ENCODE results near the gene PRKN. TPM values are rescaled to one million over a fixed set of nuclear protein-coding genes. Genes with fewer than 3 reads are reported as not detected.

PRKN gene
- total and polyA plus RNA-seq, 9 donors, result 3.0 to 15.0 (median 9.2) TPM

DNA sequence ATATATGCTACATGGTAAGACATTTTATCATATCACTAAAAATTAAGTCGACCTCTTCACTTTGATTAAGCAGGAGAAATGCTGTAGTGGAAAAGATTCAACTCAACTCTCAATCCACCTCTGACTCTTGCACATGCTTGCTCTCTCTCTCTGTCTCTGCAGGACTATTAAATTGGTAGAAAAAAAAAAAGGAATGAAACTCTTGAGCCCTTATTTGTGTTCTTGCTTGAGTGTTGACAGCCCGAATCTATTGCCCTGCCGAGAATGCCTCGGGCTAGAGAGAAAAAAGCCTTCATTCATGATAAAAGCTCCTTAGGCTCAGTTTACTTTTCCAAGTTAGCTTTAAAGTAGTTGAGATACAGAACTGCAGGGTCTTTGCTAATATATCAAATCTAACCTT is 722.2 kb downstream of the PRKN start:
- no peaks in the 10 kb centered on the region for H3K4me1 ChIP-seq (ENCODE audit: insufficient read depth)
- 61 to 68% (median 67%) methylated on average over 4 of the region's 4 CpGs for WGBS, 3 donors
- H3K36me3 ChIP-seq, result no peaks in the 10 kb centered on the region
- H3K4me3 ChIP-seq, result no peak overlapping the region
- TF ChIP-seq EP300 (IDR thresholded peaks at IDR 0.05) (no peak), POLR2A (IDR thresholded peaks at IDR 0.05) (no peak)
- TF ChIP-seq, protein P1, sequence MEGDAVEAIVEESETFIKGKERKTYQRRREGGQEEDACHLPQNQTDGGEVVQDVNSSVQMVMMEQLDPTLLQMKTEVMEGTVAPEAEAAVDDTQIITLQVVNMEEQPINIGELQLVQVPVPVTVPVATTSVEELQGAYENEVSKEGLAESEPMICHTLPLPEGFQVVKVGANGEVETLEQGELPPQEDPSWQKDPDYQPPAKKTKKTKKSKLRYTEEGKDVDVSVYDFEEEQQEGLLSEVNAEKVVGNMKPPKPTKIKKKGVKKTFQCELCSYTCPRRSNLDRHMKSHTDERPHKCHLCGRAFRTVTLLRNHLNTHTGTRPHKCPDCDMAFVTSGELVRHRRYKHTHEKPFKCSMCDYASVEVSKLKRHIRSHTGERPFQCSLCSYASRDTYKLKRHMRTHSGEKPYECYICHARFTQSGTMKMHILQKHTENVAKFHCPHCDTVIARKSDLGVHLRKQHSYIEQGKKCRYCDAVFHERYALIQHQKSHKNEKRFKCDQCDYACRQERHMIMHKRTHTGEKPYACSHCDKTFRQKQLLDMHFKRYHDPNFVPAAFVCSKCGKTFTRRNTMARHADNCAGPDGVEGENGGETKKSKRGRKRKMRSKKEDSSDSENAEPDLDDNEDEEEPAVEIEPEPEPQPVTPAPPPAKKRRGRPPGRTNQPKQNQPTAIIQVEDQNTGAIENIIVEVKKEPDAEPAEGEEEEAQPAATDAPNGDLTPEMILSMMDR (IDR thresholded peaks at IDR 0.05), result no peak
- H3K27ac ChIP-seq, result no peak overlapping the region
- H3K9me3 ChIP-seq, result no peaks in the 10 kb centered on the region
- intact Hi-C loops (cut with DNase I), result no loop called here
- H3K27me3 ChIP-seq, result no peaks in the 10 kb centered on the region
- no peak for DNase-seq

DNA sequence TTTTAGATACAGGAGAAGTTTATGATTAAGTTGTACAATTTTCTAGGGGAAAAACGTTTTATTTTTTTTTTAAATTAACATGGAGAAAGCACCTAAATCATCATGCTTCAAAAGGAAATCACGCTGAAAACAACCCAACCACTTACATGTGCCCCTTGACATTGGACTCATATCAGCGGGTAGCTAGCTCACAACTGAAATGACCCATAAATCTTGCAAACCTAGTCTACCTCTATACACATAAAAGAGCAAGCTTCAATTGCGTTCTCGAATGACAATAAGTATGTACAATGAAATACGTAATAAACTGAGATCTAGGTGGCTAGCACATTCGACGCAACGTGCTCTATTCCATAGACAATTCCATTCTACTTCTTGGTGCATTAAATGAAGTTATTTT is 730.8 kb downstream of the PRKN start:
- peaks cover 0 to 3% of the 10 kb centered on the region in 2 donors for H3K9me3 ChIP-seq
- H3K36me3 ChIP-seq, result no peaks in the 10 kb centered on the region
- H3K27me3 ChIP-seq, result no peaks in the 10 kb centered on the region
- intact Hi-C loops (cut with DNase I), result no loop called here
- no peaks in the 10 kb centered on the region for H3K4me1 ChIP-seq (ENCODE audit: insufficient read depth)
- WGBS, 3 donors, result 56 to 72% (median 69%) methylated on average over 9 of the region's 9 CpGs
- no peak overlapping the region for H3K27ac ChIP-seq
- DNase-seq, result no peak
- H3K4me3 ChIP-seq, result no peak overlapping the region
- TF ChIP-seq POLR2A (IDR thresholded peaks at IDR 0.05) (no peak), EP300 (IDR thresholded peaks at IDR 0.05) (no peak)
- TF ChIP-seq, protein P1 (IDR thresholded peaks at IDR 0.05), result no peak

DNA sequence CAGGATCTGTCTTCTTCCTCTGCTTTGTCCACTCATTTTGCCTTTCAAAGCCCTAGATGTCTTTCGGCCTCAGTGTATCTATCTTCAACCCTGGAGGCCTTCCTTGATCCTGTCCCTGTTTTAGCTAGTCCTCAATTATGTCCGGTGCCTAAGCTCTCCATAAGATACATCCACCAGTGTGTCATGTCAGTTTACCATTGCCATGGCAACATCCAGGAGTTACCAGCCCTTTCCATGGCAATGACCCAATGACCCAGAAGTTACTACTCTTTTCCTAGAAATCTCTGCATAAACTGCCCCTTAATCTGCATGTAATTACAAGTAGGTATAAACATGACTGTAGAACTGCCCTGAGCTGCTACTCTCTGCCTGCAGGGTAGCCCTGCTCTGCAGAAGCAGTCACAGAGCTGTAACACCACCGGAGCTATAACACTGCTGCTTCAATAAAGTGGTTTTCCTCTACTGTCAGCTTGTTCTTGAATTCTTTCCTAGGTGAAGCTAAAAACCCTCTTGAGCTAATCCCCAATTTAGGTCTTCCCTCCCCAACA is 741.6 kb downstream of the PRKN start:
- no peak overlapping the region for H3K27ac ChIP-seq
- no peaks in the 10 kb centered on the region for H3K27me3 ChIP-seq
- intact Hi-C loops (cut with DNase I), result no loop called here
- H3K36me3 ChIP-seq, result no peaks in the 10 kb centered on the region
- WGBS, 3 donors, result 85 to 93% (median 89%) methylated on average over 3 of the region's 3 CpGs
- H3K4me1 ChIP-seq (ENCODE audit: insufficient read depth), result no peaks in the 10 kb centered on the region
- H3K4me3 ChIP-seq, result no peak overlapping the region
- H3K9me3 ChIP-seq, result no peaks in the 10 kb centered on the region
- DNase-seq, result no peak
- TF ChIP-seq, protein P1 (IDR thresholded peaks at IDR 0.05), result no peak

DNA sequence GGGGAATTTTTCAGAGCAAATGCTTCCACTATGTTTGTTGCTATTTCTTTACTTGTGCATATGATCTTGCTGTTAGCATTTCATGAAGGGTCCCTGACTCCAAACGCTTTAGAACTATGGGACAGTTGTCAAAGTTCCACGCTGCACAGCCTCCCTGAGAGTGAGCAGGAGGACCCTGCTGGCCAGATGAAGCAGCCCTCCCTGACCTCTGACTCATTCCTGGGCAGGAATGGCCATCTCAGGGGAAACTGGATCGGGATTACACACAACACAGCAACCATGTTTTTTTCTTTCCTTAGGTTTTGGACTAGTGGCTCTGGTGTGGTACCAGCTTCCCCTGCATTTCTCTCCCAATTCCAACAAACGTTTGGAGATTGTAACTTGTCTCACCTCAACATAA is 742.9 kb downstream of the PRKN start:
- Histone ChIP-seq H3K36me3 (no peaks in the 10 kb centered on the region), H3K27me3 (no peaks in the 10 kb centered on the region), H3K4me1 (ENCODE audit: insufficient read depth) (no peaks in the 10 kb centered on the region), H3K4me3 (no peak overlapping the region), H3K9me3 (no peaks in the 10 kb centered on the region), H3K27ac (no peak overlapping the region)
- intact Hi-C loops (cut with DNase I), result no loop called here
- DNase-seq, result no peak
- 53 to 64% (median 62%) methylated on average over 4 of the region's 4 CpGs for WGBS, 3 donors
- TF ChIP-seq, protein P1 (IDR thresholded peaks at IDR 0.05), result no peak
- no peak for TF ChIP-seq POLR2A (IDR thresholded peaks at IDR 0.05)
- no peak for TF ChIP-seq EP300 (IDR thresholded peaks at IDR 0.05)
